HS-27A (cell line): ENCODE data around the gene PCDHB3.
"Not testable (repeated sequence)": the region's sequence is repeated elsewhere in the genome, so short reads cannot be mapped to it uniquely, and the experiment has no call there.

ENCODE experiments used
- DNase-seq: peaks from one replicate; pipeline ENCODE4 v3.0.0-alpha.2; 2012; ENCODE audit warnings: low read depth, missing footprints

Gene PCDHB3

GRCh38 chr5:141135718-141136266, 35.5 kb downstream of the PCDHB3 start:
- DNase-seq, result no peak

GRCh38 chr5:141137346-141137745, 37.1 kb downstream of the PCDHB3 start:
- not testable (repeated sequence) for DNase-seq

GRCh38 chr5:141149812-141150211, 49.5 kb downstream of the PCDHB3 start, which contains the start of gene PCDHB6:
Gene PCDHB6 (plus strand): TSS chr5:141150057. CDS start chr5:141150258, 201 bp downstream.
- no peak for DNase-seq

- no peak for DNase-seq
Observed at GRCh38 chr5:141150224-141150992, 50.1 kb downstream of the PCDHB3 start.

GRCh38 chr5:141150993-141151325, 50.7 kb downstream of the PCDHB3 start:
- no peak for DNase-seq

GRCh38 chr5:141151632-141152031, 51.4 kb downstream of the PCDHB3 start:
- DNase-seq, result not testable (repeated sequence)

GRCh38 chr5:141152096-141152495, 51.8 kb downstream of the PCDHB3 start:
- not testable (repeated sequence) for DNase-seq
